HepG2 (cell line): ENCODE measurements around the gene ACAP2. TPM values are rescaled to one million over a fixed set of nuclear protein-coding genes. Genes with fewer than 3 reads are reported as not detected.

Experiments
- DDIT3 ChIP-seq: sonication (generic); formaldehyde crosslinking; IDR thresholded peaks from 2 replicates; pipeline ENCODE4 v1.4.0; 2020; ENCODE audit warnings: mild to moderate bottlenecking, missing genetic modification reagents
- FOXK1 ChIP-seq: sonication (generic); formaldehyde crosslinking; IDR thresholded peaks from 2 replicates; pipeline ENCODE4 v1.4.0; 2020; ENCODE audit warnings: low read depth, missing genetic modification reagents, borderline replicate concordance
- PHF5A ChIP-seq: IDR thresholded peaks from one replicate; pipeline ENCODE4 v1.6.1; 2018; ENCODE audit warnings: low read depth, missing genetic modification reagents; ENCODE audit not compliant: unreplicated experiment
- REST ChIP-seq, 2 experiments: IDR thresholded peaks; 2 replicates each; pipeline ENCODE4 v1.6.1; 2011 to 2012; ENCODE audit warnings: low read length in 2 of 2, borderline replicate concordance in 1 of 2, low read depth in 1 of 2, mild to moderate bottlenecking in 1 of 2, moderate library complexity in 1 of 2
- SAP130 ChIP-seq: IDR thresholded peaks from 2 replicates; pipeline ENCODE4 v1.6.1; 2016; ENCODE audit warnings: low read depth
- SNAI1 ChIP-seq: sonication (generic); formaldehyde crosslinking; IDR thresholded peaks from 2 replicates; pipeline ENCODE4 v1.5.0; 2020; ENCODE audit warnings: mild to moderate bottlenecking, missing genetic modification reagents, borderline replicate concordance
- ZKSCAN8 ChIP-seq: IDR thresholded peaks from 2 replicates; pipeline ENCODE4 v1.6.1; 2016; ENCODE audit warnings: borderline replicate concordance, missing genetic modification reagents, missing compliant biosample characterization
- ZNF616 ChIP-seq: sonication (generic); formaldehyde crosslinking; IDR thresholded peaks from 2 replicates; pipeline ENCODE4 v1.5.0; 2020; ENCODE audit warnings: low read depth, mild to moderate bottlenecking, missing genetic modification reagents
- ZNF749 ChIP-seq: sonication (generic); formaldehyde crosslinking; IDR thresholded peaks from 2 replicates; pipeline ENCODE4 v1.8.0; 2022; ENCODE audit warnings: mild to moderate bottlenecking, missing genetic modification reagents, moderate library complexity, borderline replicate concordance
- polyA plus RNA-seq, 8 experiments: library from polyadenylated mRNA; depleted of rRNA in 3 of 8; stranded (reverse) in 7 of 8; unstranded in 1 of 8; fragments of >200 nt; fragmentation: Illumina TruSeq in 4 of 8; extraction: Trizol in 4 of 8; gene quantifications; 2 replicates each; pipeline versions ENCODE4 v1.2.1 to v1.2.3, GENCODE V29; 2011 to 2016; ENCODE audit warnings: low read depth in 4 of 8, missing spikeins in 1 of 8, mixed read lengths in 1 of 8; ENCODE audit not compliant: insufficient read depth in 1 of 8
- total RNA-seq, 5 experiments: library from RNA; depleted of rRNA; stranded (reverse); fragments of >200 nt; fragmentation: Illumina TruSeq; extraction: Trizol; gene quantifications; 2 replicates each; pipeline ENCODE4 v1.2.3, GENCODE V29; 2016; ENCODE audit warnings: low read depth in 1 of 5

Gene ACAP2
- total and polyA plus RNA-seq, 2 of the 13 experiments (the other 11 are each of a cell fraction or from before 2014, with no cell fraction given): 7.3 to 23.9 TPM

GRCh38 chr3:195443391-195443989, 670 bp upstream of the ACAP2 start (continued):
- no peak for TF ChIP-seq REST (IDR thresholded peaks at IDR 0.05; ENCODE audit: borderline replicate concordance in 1 of 2, low read depth in 1 of 2, low read length in 2 of 2)
- TF ChIP-seq ZNF616 (CRISPR knock-in tag): peak; percentile 95
- TF ChIP-seq ZKSCAN8 (CRISPR knock-in tag): 0 out of 2 replicates have a peak, but pooled peaks have one; percentile 12
- TF ChIP-seq DDIT3 (CRISPR knock-in tag): no peak
- no peak for TF ChIP-seq PHF5A (CRISPR knock-in tag)
- no peak for TF ChIP-seq ZNF749 (CRISPR knock-in tag)
- TF ChIP-seq SAP130: 0 out of 2 replicates have a peak, but pooled peaks have one; percentile 3
- TF ChIP-seq SNAI1 (CRISPR knock-in tag): no peak
- no peak for TF ChIP-seq FOXK1 (CRISPR knock-in tag)
